SU-DHL-6 (cell line): ENCODE results near the gene RBBP9.

Experiments used
- H2AFZ ChIP-seq: fragments of 200-600 bp; sonication (generic); 2 replicates; pipeline ENCODE4 v1.6.1; 2014; ENCODE audit warnings: low read depth, mild to moderate bottlenecking, moderate library complexity, mixed read lengths, antibody characterized with exemption, low read length; ENCODE audit not compliant: severe bottlenecking
- H3F3A ChIP-seq: fragments of 200-600 bp; shearing (Covaris generic); 2 replicates; pipeline ENCODE4 v1.6.0; 2016; ENCODE audit warnings: antibody characterized with exemption, mild to moderate bottlenecking; ENCODE audit not compliant: insufficient read depth
- H3K27ac ChIP-seq: fragments of 200-600 bp; sonication (generic); 2 replicates; pipeline ENCODE4 v1.5.1; 2016; ENCODE audit warnings: low read depth, mild to moderate bottlenecking, low read length, moderate library complexity, mixed read lengths
- H3K27me3 ChIP-seq: fragments of 200-600 bp; sonication (generic), shearing (Covaris generic); 2 replicates; pipeline ENCODE4 v1.6.0; 2014; ENCODE audit warnings: mild to moderate bottlenecking, low read length
- H3K36me3 ChIP-seq: fragments of 200-600 bp; sonication (generic); 2 replicates; pipeline ENCODE4 v1.6.1; 2014; ENCODE audit warnings: mild to moderate bottlenecking, low read length, mixed read lengths
- H3K4me2 ChIP-seq: fragments of 300-600, 200-600 bp; shearing (Covaris generic), sonication (generic); 2 replicates; pipeline ENCODE4 v1.6.0; 2014; ENCODE audit warnings: low read length, low read depth, mild to moderate bottlenecking; ENCODE audit not compliant: poor library complexity, severe bottlenecking
- H3K4me3 ChIP-seq: fragments of 200-600 bp; sonication (generic); 2 replicates; pipeline ENCODE4 v1.5.1; 2014; ENCODE audit warnings: antibody characterized with exemption, low read length, mild to moderate bottlenecking, mixed read lengths; ENCODE audit not compliant: insufficient read depth, poor library complexity, severe bottlenecking
- H3K79me2 ChIP-seq: fragments of 200-600 bp; sonication (generic); 2 replicates; pipeline ENCODE4 v1.6.1; 2014; ENCODE audit warnings: mild to moderate bottlenecking, low read length, moderate library complexity; ENCODE audit not compliant: insufficient read depth
- H3K9ac ChIP-seq: fragments of 200-600 bp; sonication (generic); 2 replicates; pipeline ENCODE4 v1.7.0; 2014; ENCODE audit warnings: mild to moderate bottlenecking, low read length
- H3K9me2 ChIP-seq: fragments of 200-600 bp; sonication (generic); replicated peaks from 2 replicates; pipeline ENCODE4 v1.6.1; 2014; ENCODE audit warnings: low read length; ENCODE audit not compliant: insufficient read depth
- H3K9me3 ChIP-seq: fragments of 200-600 bp; sonication (generic); 2 replicates; pipeline ENCODE4 v1.6.1; 2014; ENCODE audit warnings: low read length, mixed read lengths; ENCODE audit not compliant: insufficient read depth
- H4K20me1 ChIP-seq: fragments of 200-600 bp; sonication (generic); 2 replicates; pipeline ENCODE4 v1.6.1; 2014; ENCODE audit warnings: low read depth, mild to moderate bottlenecking, antibody characterized with exemption, low read length, moderate library complexity, mixed read lengths
- CTCF ChIP-seq: fragments of 200-600 bp; sonication (generic); IDR thresholded peaks from one replicate; pipeline ENCODE4 v1.5.1; 2017; ENCODE audit warnings: antibody characterized with exemption, mild to moderate bottlenecking, low read length, moderate library complexity; ENCODE audit not compliant: insufficient read depth, poor library complexity, severe bottlenecking
- EZH2phosphoT487 ChIP-seq: fragments of 200-600 bp; sonication (generic), shearing (Covaris generic); conservative IDR thresholded peaks from 2 replicates; pipeline ENCODE4 v1.6.1; 2018; ENCODE audit warnings: mild to moderate bottlenecking, antibody characterized with exemption, low read length, moderate library complexity, mixed read lengths

Gene RBBP9

GRCh38 chr20:18514127-18514526 lies 17.1 kb upstream of the RBBP9 start:
- Histone ChIP-seq H3K36me3 (peaks cover 41% of the 10 kb centered on the region; the same call in 1 of the 2 replicates), H3K9me2 (no peaks in the 10 kb centered on the region), H3K4me3 (no peak overlapping the region), H3K27ac (no peak overlapping the region), H3K9me3 (no peaks in the 10 kb centered on the region), H3K27me3 (no peaks in the 10 kb centered on the region), H3K79me2 (peaks cover 7% of the 10 kb centered on the region), H2AFZ (no peak overlapping the region), H4K20me1 (no peaks in the 10 kb centered on the region), H3K9ac (no peak overlapping the region), H3K4me2 (no peak overlapping the region), H3F3A (peaks cover 14% of the 10 kb centered on the region; the same call in 1 of the 2 replicates)
- TF ChIP-seq CTCF (no peak), EZH2phosphoT487 (no peak)

GRCh38 chr20:18513208-18513607 lies 16.2 kb upstream of the RBBP9 start:
- Histone ChIP-seq H3K9me2 (no peaks in the 10 kb centered on the region), H3K36me3 (peaks cover 41% of the 10 kb centered on the region; the same call in 1 of the 2 replicates), H2AFZ (no peak overlapping the region), H3K79me2 (peaks cover 16% of the 10 kb centered on the region), H3F3A (peaks cover 14% of the 10 kb centered on the region; the same call in 1 of the 2 replicates), H3K4me3 (no peak overlapping the region), H3K4me2 (no peak overlapping the region), H4K20me1 (no peaks in the 10 kb centered on the region), H3K9me3 (no peaks in the 10 kb centered on the region), H3K9ac (no peak overlapping the region), H3K27ac (no peak overlapping the region), H3K27me3 (no peaks in the 10 kb centered on the region)
- TF ChIP-seq EZH2phosphoT487 (no peak), CTCF (no peak)

GRCh38 chr20:18511571-18511970 lies 14.5 kb upstream of the RBBP9 start:
- H4K20me1 ChIP-seq: no peaks in the 10 kb centered on the region
- H3K4me3 ChIP-seq: no peak overlapping the region
- H3K4me2 ChIP-seq: no peak overlapping the region
- H3K9me2 ChIP-seq: no peaks in the 10 kb centered on the region
- TF ChIP-seq EZH2phosphoT487 (no peak), CTCF (no peak)
- H3K9ac ChIP-seq: no peak overlapping the region
- H3K27me3 ChIP-seq: no peaks in the 10 kb centered on the region
- H3K79me2 ChIP-seq: peaks cover 20% of the 10 kb centered on the region
- peaks cover 41% of the 10 kb centered on the region; the same call in 1 of the 2 replicates for H3K36me3 ChIP-seq
- no peak overlapping the region for H3K27ac ChIP-seq
- peaks cover 14% of the 10 kb centered on the region; the same call in 1 of the 2 replicates for H3F3A ChIP-seq
- H2AFZ ChIP-seq: no peak overlapping the region
- no peaks in the 10 kb centered on the region for H3K9me3 ChIP-seq
